ENCODE data around the gene B9D1.

Gene B9D1

GRCh38 chr17:19345067-19345460 lies 17.5 kb downstream of the B9D1 start:
- TF ChIP-seq FOXM1 (IDR thresholded peaks at IDR 0.05; ENCODE audit: borderline replicate concordance) (no peak), FOXA1 (IDR thresholded peaks at IDR 0.05) (no peak), TARDBP (IDR thresholded peaks at IDR 0.05) (no peak), BHLHE40 (IDR thresholded peaks at IDR 0.05; ENCODE audit: borderline replicate concordance) (no peak)
- ChIA-PET POLR2A (no interaction called here), CTCF (interaction anchor here (1.1 kb wide), 1 partner anchor 23 kb away, joined by 3 read pairs; no protein-coding TSS in a partner anchor)
- no peak for DNase-seq (ENCODE audit: extremely low spot score)

DNA sequence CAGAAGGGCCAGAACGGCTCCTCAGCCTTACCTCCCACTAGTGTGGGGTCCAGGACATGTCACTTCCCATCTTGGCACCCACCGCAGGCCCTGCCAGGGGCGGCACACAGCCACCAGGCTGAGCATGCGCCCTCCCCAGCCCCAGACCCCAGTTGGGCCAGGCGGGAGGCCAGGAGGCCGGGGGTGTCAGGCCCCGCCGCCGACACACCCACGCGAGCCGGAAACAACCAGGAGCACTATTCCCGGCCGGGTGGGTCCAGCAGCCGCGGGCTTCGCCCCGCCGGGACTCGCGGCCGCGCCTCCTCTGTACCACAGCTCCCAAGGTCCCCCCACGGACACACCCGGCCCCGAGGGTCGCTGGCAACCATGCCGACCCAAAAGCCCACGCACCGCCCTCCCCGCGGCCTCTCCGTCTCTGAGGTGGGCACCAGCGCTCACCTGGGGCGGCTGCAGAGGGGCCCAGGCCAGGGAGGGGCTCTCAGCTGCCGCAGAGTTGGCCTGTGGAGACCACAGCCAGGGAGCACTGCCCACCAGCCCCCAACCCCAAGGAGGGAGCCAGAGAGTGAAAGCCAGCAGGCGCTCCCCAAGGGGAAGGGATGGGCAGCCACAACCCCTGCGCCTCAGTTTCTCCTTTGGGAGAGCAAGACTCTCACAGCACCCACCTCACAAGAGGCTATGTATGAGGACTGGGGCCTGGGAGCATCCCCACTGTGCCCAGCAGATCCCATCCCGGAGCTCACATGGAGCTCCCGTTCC lies 18.0 kb downstream of the B9D1 start:
- DNase-seq (ENCODE audit: extremely low spot score) = no peak
- no peak for TF ChIP-seq PKNOX1 (IDR thresholded peaks at IDR 0.05)
- ChIA-PET CTCF (interaction anchor here (1.1 kb wide), 1 partner anchor 23 kb away, joined by 3 read pairs; no protein-coding TSS in a partner anchor), POLR2A (interaction anchor here (1.8 kb wide), 1 partner anchor 33 kb away, joined by 6 read pairs; no protein-coding TSS in a partner anchor)

GRCh38 chr17:19343671-19344151 lies 18.8 kb downstream of the B9D1 start:
- ChIA-PET POLR2A (interaction anchor here (1.8 kb wide), 1 partner anchor 34 kb away, joined by 6 read pairs; no protein-coding TSS in a partner anchor), CTCF (interaction anchor here (1.1 kb wide), 1 partner anchor 22 kb away, joined by 3 read pairs; no protein-coding TSS in a partner anchor)
- TF ChIP-seq FOXM1 (IDR thresholded peaks at IDR 0.05; ENCODE audit: borderline replicate concordance) (no peak), ZNF384 (IDR thresholded peaks at IDR 0.05) (no peak), ARNT (IDR thresholded peaks at IDR 0.05) (no peak), FOXA1 (IDR thresholded peaks at IDR 0.05) (no peak), BHLHE40 (IDR thresholded peaks at IDR 0.05; ENCODE audit: borderline replicate concordance) (no peak), CTBP1 (IDR thresholded peaks at IDR 0.05; ENCODE audit: borderline replicate concordance) (no peak), SP1 (IDR thresholded peaks at IDR 0.05) (no peak), FOXK2 (IDR thresholded peaks at IDR 0.05) (no peak), LEF1 (IDR thresholded peaks at IDR 0.05; ENCODE audit: borderline replicate concordance) (no peak)
- no peak for DNase-seq (ENCODE audit: extremely low spot score)

GRCh38 chr17:19343256-19343630 lies 19.3 kb downstream of the B9D1 start:
- DNase-seq (ENCODE audit: extremely low spot score) = no peak
- ChIA-PET POLR2A (interaction anchor here (1.8 kb wide), 1 partner anchor 34 kb away, joined by 6 read pairs; no protein-coding TSS in a partner anchor), CTCF (no interaction called here)
- TF ChIP-seq BHLHE40 (IDR thresholded peaks at IDR 0.05; ENCODE audit: borderline replicate concordance) (no peak), SUZ12 (IDR thresholded peaks at IDR 0.05) (no peak), L3MBTL2 (conservative IDR thresholded peaks at IDR 0.05) (no peak), TARDBP (IDR thresholded peaks at IDR 0.05) (no peak), CTBP1 (IDR thresholded peaks at IDR 0.05; ENCODE audit: borderline replicate concordance) (no peak), ELF4 (IDR thresholded peaks at IDR 0.05) (no peak), FOXK2 (IDR thresholded peaks at IDR 0.05) (no peak)

DNA sequence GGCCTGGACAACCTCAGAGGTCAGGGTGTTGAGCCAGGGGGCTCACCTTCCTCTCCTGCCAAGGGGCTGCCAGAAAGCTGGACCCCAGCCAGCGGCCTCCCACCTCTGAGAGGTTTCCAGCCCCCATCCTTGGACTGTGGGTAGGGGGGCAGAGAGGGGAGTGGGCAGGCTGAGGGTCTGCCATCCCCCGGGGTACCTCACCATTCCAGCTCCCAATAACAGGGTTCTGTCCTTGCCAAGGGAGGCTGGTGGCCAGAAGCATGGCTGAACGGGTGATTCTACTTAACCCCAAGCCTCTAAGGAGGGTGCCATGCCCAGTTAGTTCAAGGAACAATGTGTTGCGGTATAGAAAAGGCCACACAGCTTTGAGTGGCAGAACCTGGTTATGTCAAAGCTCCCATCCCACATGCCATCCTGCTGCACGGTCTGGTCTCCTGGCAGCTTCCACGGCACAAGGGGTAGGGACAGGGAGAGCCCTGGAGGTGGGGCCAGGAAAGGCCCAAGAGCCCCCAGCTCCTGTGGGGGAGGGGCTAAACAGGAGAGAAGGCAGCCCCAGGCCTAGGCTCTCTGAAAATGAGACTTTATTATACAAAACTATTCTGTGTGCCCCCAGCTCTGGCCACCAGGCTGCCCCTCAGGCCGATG lies 19.8 kb downstream of the B9D1 start:
- no peak for TF ChIP-seq PKNOX1 (IDR thresholded peaks at IDR 0.05)
- no peak for TF ChIP-seq LEF1 (IDR thresholded peaks at IDR 0.05; ENCODE audit: borderline replicate concordance)
- no peak for TF ChIP-seq TARDBP (IDR thresholded peaks at IDR 0.05)
- TF ChIP-seq BHLHE40 (IDR thresholded peaks at IDR 0.05; ENCODE audit: borderline replicate concordance) = no peak
- no peak for TF ChIP-seq CTBP1 (IDR thresholded peaks at IDR 0.05; ENCODE audit: borderline replicate concordance)
- TF ChIP-seq FOXM1 (IDR thresholded peaks at IDR 0.05; ENCODE audit: borderline replicate concordance) = no peak
- TF ChIP-seq ZNF384 (IDR thresholded peaks at IDR 0.05) = no peak
- no peak for TF ChIP-seq ELF4 (IDR thresholded peaks at IDR 0.05)
- TF ChIP-seq L3MBTL2 (conservative IDR thresholded peaks at IDR 0.05) = no peak
- no peak for TF ChIP-seq FOXA1 (IDR thresholded peaks at IDR 0.05)
- TF ChIP-seq SP1 (IDR thresholded peaks at IDR 0.05) = no peak
- TF ChIP-seq HDGF (IDR thresholded peaks at IDR 0.05; ENCODE audit: borderline replicate concordance) = no peak
- TF ChIP-seq SUZ12 (IDR thresholded peaks at IDR 0.05) = no peak
- TF ChIP-seq NFRKB (IDR thresholded peaks at IDR 0.05) = no peak
- no peak for TF ChIP-seq FOXK2 (IDR thresholded peaks at IDR 0.05)
- TF ChIP-seq ARNT (IDR thresholded peaks at IDR 0.05) = no peak
- no peak for DNase-seq (ENCODE audit: extremely low spot score)
- POLR2A ChIA-PET = interaction anchor here (1.8 kb wide), 1 partner anchor 35 kb away, joined by 6 read pairs; no protein-coding TSS in a partner anchor
- CTCF ChIA-PET = no interaction called here

DNA sequence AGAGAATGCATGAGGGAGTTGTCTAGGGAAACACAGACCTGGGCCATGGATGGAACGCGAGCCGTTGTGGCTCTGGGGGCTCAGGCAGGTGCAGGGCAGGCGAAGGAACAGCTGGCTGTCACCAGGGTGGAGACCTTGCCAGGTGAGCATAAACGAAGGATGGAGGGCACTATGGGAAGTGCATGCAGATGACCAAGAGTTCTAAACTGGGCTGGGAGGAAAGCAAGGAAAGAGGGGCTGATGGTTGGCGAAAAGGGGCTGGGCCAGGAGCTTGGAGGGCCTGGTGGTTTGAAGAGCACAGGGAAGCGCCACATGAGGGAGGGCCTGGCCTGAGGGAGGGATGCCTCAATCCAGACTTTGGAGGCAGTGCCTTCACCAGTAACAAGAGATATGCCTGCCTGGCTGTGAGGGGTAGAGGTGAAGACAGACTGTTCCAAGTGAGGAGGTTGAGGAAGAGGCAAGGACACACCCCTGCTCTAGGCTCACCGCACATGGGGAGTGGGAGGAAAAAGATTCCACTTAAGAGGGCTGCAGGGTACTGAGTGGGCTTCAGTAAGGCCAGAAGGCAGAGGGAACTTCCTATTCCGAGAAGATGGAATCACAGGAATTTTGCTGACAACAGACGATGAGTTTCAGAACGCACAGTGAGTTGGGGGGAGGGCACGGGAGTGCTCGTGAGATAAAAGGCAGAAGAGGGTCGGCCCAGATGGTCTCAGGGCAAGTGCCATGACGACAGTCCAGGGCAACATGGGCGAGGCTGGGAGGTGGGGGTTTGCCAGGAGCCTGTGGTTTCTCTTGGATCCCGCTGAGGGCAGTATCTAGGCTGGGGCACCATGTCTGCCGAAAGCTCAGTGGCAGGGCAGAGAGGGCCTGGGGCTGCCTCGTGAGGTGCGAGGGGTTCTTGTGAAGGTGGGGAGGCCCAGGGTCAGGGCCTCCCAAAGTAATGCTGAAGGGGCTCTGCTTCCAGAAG lies 20.6 kb downstream of the B9D1 start:
- POLR2A ChIA-PET = interaction anchor here (1.3 kb wide), 1 partner anchor 21 kb away, joined by 3 read pairs; the partner anchor contains the start of gene B9D1
- TF ChIP-seq TARDBP (IDR thresholded peaks at IDR 0.05) = no peak
- no peak for TF ChIP-seq SUZ12 (IDR thresholded peaks at IDR 0.05)
- no peak for TF ChIP-seq FOXM1 (IDR thresholded peaks at IDR 0.05; ENCODE audit: borderline replicate concordance)
- no peak for TF ChIP-seq CTBP1 (IDR thresholded peaks at IDR 0.05; ENCODE audit: borderline replicate concordance)
- no peak for TF ChIP-seq NFRKB (IDR thresholded peaks at IDR 0.05)
- no peak for TF ChIP-seq L3MBTL2 (conservative IDR thresholded peaks at IDR 0.05)
- CTCF ChIA-PET = interaction anchor here (1.5 kb wide), 1 partner anchor 21 kb away, joined by 4 read pairs; no protein-coding TSS in a partner anchor
- DNase-seq (ENCODE audit: extremely low spot score) = no peak
